ENCODE measurements around the gene FAM114A1.

Gene FAM114A1

DNA sequence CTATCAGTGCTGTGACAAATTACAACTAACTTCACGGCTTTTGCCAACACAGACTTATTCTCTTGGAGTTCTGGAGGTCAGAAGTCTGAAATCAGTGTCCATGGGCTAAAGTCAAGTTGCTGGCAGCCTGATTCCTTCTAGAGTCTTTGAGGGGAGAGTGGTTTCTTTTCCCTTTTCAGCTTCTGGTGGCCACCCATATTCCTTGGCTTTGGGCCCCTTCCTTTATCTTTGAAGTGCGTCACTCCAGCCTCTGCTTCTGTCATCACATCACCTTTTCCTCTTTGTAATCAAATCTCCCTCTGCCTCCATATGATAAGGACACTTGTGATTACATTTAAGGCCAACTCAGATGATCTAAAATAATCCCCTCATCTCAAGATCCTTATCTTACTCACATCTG is 9.0 kb downstream of the FAM114A1 start:
- no peak for TF ChIP-seq CTCF (conservative IDR thresholded peaks at IDR 0.05; ENCODE audit: low read depth, low read length)
- no peak for DNase-seq (ENCODE audit: low read depth)
- no peak overlapping the region for H3K4me3 ChIP-seq (ENCODE audit: low read length)

- TF ChIP-seq CTCF (conservative IDR thresholded peaks at IDR 0.05; ENCODE audit: low read depth, low read length): no peak
- no peak for DNase-seq (ENCODE audit: low read depth)
- H3K4me3 ChIP-seq (ENCODE audit: low read length): no peak overlapping the region
These were observed 16.6 kb downstream of the FAM114A1 start for GRCh38 chr4:38884254-38884653.

GRCh38 chr4:38889143-38889542 is 21.5 kb downstream of the FAM114A1 start:
- H3K4me3 ChIP-seq (ENCODE audit: low read length): no peak overlapping the region
- peak; percentile 81 for DNase-seq (ENCODE audit: low read depth)
- no peak for TF ChIP-seq CTCF (conservative IDR thresholded peaks at IDR 0.05; ENCODE audit: low read depth, low read length)

GRCh38 chr4:38891051-38891983 is 23.7 kb downstream of the FAM114A1 start:
- H3K4me3 ChIP-seq (ENCODE audit: low read length): no peak overlapping the region
- DNase-seq (ENCODE audit: low read depth): no peak
- no peak for TF ChIP-seq CTCF (conservative IDR thresholded peaks at IDR 0.05; ENCODE audit: low read depth, low read length)

- H3K4me3 ChIP-seq (ENCODE audit: low read length): no peak overlapping the region
- TF ChIP-seq CTCF (conservative IDR thresholded peaks at IDR 0.05; ENCODE audit: low read depth, low read length): no peak
- DNase-seq (ENCODE audit: low read depth): no peak
These were observed 26.8 kb downstream of the FAM114A1 start for GRCh38 chr4:38894322-38894982.

DNA sequence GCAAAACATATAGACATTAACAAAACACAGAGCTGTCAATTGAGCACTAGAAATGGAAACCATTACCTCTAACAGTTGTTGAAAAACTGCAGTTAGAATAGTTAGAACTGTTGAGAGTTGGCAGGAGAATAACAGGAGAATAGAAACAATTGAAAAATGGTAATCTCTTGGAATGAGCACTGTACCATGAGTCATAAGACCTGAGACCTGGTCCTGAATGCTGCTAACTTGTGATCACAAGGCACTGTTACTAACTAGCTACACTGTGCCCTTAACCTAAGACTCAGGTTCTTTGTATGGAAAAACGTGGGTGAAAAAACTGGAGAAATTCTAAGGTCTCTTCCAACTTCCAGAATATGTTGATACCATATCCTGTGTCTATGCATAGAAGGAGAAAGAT is 29.3 kb downstream of the FAM114A1 start:
- TF ChIP-seq CTCF (conservative IDR thresholded peaks at IDR 0.05; ENCODE audit: low read depth, low read length): no peak
- no peak for DNase-seq (ENCODE audit: low read depth)
- no peak overlapping the region for H3K4me3 ChIP-seq (ENCODE audit: low read length)
